HG03064 (cell line): ENCODE results near the gene FRMD3.

Experiments used
- ATAC-seq: cut with Tn5 transposase; IDR thresholded peaks from one replicate; pipeline ENCODE4 v1.9.1; 2021; ENCODE audit warnings: low read depth; ENCODE audit not compliant: unreplicated experiment

Gene FRMD3

DNA sequence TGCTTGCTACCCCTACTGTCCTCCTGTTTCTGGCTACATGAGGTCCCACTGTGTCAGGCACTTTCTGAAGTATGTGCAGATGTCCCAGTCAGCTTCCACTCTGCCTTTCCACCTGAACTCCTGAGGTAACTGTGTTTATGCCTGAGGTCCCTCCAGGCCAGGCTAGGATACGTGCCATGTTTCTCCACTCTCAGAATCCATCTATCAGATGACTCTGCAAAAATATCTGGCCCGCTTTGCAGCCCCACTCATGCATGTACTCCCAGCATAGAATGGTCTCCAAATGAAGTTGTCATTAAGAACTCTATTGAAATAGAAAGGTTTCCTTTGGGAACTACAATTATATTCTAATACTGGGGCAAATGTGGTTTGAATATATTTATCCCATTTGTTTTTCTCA lies 243.4 kb downstream of the FRMD3 start:
- no peak for ATAC-seq

DNA sequence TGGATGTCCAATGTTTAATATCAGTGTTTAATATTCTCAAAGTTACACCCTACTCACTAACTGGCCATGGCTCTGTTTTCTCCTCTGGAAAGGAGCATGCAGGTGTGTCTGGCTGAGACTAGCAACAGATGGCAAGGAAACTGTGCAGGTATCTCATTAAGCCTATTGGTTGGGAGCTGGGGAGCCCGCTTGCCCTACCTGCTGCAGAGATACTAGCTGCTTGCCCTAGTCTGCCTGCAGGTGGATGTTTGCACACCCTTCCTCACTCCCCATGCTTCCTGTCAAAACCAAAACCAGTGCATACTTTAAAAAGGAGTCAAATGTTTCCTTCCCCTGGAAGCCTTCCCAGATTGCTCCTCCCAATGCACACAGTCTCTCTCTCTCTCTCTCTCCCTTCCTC lies 247.0 kb downstream of the FRMD3 start:
- no peak for ATAC-seq

DNA sequence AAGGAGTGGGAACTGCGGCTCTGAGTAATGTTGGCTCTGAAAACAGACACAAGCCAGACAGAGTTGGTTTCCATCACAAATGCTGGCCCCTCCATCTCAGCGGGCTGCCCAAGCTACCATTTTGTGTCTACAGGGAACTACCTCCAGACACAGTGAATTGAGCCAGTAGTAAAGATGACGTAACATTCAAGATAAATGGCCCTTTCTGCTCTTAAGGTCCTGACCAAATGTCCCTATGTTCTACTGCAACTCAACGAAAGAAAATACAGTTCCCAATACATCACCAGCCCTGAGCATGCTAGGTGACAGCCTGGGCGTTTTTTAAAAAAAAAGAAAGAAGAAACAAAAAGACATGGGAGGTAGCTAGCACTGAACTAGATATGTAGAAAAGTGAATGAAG lies 247.5 kb downstream of the FRMD3 start:
- ATAC-seq = no peak

DNA sequence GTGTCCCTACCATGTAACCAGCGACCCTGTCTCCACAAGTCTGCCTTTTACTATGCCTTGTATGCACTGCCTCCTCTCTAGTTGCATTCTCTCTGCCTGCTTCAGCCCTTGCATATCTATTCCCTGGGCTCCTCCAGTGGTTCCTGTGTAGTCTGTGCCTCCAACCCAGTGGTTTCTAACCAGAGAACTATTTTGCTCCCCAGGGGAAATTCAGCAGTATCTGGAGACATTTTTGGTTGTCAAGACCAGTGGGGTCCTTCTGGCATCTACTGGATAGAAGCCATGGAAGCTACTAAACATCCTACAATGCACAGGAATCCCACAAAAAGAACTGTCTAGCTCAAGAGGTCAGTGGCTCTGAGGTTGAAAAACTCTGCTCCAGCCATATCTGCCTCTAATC lies 251.2 kb downstream of the FRMD3 start:
- ATAC-seq = no peak

DNA sequence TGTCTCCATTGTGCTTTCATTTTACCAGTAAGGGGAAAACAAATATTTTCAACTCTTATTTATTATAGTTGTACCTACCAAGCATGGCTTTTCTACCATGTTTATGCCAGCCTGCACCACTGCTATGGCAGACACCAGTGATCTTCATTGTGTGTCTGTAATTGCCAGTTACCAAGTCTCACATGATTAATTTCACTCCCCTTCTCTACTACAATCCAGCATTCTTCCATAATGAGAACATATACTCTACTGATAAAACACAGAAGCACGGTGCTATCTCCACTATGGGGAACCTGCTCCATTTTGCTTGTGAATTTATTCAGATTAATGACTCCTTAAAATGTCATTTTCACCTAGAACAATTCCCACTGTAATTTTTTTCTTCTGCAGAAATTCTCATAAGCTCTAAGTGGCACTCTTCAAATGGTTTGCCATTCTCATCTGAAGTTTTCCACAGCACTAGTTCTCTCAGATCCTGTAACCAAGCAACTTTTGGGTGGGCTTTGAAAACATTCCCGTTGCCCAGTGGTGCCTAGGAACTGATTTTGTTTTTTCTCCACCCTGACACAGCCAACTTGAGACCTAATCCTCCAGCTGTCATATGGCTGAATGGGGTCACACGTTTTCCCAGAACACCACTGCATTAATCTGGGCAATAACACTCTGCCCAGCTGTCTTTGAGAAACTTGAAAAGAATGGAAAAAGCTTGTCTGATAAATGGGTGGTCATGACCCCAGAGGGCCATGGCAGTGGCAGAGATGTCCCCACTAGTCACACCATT lies 252.6 kb downstream of the FRMD3 start:
- ATAC-seq = no peak

DNA sequence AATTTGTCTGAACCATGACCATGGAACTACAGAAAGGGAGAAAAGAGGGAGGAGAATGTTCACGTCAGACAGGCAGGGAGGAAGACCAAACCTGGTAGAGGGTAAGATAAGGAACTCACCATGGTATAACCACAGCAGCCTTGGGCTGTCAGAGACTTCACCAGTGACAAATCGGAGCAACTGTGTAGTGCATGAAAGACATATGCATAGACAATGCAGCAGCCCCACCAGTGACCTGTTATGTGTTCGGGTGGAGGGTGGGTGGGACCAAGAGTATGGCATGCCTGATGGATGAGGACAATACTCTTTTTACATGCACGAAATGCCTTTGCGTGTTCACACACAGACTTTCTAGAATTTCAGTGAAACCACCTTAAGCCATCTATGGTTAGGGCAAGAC lies 253.5 kb downstream of the FRMD3 start:
- no peak for ATAC-seq

DNA sequence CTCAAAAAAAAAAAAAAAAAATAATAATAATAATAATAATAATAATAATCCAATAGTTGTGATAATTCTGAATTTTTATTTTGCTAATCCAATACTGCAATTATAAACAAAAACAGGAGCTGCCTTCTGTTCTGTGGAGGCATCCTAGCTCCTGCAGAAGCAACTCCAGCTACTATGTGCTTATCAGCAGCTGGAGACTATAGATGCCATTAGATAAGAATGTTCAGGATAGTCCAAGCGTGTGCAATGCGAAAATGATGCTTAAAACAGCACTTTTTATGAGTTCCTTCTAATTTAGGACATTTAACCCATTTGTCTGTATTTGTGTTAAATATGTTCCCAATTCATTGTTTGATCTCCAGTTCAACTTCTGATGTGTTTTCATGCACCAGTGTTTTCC lies 254.7 kb downstream of the FRMD3 start:
- ATAC-seq = no peak

DNA sequence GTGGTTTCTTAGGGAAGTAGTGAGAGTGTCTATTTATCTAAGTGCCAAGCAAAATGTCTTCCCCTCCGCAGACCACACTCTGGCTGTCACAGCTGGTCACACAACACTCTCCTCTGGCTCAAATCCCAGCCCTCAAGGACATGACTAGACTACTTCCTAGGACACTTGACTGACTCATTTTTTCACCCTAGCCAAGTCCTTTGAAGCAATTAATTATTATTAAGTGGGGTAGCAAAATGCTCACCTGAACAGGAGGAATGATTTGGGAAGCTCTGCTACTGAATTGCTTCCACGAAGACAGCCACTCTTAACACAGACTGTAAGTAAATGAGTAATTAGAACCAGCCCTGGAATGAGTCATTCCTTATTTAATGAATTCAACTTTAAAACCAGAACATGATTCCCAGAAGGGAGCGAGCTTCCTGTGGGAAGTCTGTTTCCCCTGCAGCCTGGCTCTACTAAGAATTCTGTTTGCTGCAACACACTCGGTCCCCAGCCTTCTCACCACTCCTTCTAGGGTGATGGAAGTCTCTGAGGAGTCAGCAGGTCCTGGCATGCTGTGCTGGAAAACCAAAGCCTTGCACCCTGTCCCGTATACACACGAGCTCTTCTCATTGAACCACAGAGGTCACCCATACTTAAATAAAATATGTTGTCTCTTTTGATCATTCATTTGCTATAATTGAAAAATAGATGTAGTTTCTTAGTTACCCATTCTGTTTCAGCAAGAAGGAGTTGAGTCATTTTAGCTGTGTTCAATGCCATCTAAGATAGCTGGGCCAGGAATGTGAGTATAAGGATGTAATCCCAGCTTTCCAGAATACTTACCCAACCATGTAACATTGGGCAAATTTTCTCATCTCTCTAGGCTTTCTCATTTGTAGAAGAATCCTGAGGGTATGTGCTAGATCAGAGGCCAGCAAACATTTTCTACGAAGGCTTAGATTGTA lies 256.6 kb downstream of the FRMD3 start:
- no peak for ATAC-seq

DNA sequence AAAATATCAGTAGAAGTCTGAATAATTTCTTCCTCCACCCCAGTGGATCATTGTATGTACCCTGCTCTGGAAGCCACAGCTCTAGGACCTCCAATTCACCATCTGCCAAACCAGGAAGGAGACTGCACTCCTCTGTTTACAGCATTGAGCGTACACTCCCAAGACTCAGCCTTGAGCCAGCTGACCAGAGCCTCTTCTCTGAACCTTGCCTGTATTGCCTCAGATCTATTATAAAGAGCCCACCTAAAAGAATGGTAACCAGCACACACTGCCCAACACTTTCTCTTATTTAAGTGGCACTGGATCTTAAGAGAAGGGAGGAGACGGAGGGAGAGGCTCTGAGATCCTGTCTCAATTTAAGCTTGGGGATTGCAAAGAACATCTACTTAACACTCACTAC lies 257.4 kb downstream of the FRMD3 start:
- ATAC-seq = no peak

DNA sequence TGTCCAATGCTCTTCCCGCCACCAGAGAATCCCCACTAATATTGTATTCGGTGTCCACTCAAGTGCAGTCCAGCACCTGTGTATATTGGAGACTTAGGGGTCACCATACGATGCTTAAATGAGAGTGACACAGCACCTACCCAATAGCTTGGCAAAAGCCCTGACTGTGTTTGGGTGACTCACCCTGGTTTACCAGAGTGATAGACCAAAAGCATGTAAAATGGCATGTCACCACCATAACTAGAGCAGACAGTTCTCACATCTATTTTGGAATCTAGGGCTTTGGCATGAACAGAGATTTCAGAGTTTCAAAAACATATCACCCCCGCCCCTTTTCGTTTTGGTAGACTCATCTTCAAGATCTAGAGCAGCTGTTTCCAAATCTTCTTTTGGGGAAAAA lies 257.9 kb downstream of the FRMD3 start:
- no peak for ATAC-seq

DNA sequence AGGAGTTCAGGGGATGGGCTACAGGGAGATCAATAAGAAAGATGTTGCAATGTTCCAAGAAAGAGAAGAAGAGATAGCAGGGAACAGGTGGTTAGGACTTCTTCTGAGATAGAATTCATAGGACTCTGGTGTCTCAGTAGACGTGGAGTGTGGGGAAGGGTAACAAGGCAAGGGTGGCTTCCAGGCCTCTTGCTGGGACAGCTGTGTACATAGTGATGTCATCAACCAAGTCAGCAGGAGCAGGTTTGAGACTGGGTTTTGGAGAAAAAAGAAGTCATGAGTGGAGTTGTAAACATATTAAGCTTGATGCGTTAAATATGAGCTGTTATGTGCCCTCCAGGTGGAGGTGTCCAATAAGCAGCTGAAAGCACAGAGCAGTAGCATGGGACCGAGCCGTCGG lies 263.4 kb downstream of the FRMD3 start:
- ATAC-seq = no peak

DNA sequence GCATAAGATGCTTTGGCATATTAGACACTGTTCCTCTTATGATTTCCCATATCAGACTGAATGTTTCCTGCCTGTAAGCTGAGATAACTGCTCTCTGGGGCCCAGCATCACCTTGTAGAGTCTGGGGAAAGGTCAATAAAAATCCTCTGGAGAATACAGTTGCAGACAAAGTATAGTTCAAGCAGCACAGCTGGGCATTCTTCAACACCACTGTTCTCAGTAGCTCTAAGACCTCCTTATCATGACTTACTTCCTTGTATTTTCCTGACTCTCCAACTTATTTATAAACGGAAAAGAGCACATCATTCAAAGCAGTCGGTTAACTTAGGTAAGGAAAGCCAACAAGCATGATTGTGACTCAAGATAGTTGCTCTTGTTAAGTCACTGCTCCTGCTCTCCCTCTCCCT lies 266.5 kb downstream of the FRMD3 start:
- ATAC-seq = no peak

DNA sequence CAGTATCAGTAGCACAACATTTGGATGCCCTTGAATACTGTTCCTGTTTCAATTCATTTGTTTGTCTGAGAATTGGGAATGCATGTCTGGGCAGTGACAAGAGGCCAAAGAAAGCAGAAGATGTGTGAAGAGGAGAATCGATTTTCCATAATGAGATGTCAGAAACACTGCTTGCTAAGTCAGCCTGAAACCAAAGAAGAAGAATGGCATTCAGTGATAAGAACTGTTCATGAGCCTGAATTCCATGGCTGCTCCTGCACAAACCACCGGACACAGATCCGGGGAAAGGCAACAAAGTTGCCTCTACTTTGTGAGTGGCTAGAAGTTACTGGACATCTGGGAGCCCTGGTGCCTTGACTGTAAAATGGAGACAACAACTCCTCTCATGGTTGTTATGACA lies 268.1 kb downstream of the FRMD3 start:
- ATAC-seq = no peak

DNA sequence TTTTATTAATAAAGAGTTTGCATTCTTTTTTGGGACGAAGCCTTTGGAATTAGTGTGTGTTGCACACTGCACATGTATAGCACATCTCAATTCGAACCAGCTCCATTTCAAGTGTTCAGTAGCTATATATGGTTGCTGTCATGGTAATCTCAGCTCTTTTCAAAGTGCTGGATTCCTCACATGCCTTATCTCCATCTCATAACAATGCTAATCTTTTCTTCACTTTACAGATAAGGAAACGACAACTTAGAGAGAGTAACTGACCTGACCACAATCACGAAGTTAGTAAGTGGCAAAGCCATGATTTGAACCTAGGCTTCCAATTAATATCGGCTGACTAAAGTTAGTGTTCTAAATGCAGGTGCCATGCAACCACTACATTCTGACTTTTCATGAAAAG lies 270.5 kb downstream of the FRMD3 start:
- ATAC-seq = no peak

DNA sequence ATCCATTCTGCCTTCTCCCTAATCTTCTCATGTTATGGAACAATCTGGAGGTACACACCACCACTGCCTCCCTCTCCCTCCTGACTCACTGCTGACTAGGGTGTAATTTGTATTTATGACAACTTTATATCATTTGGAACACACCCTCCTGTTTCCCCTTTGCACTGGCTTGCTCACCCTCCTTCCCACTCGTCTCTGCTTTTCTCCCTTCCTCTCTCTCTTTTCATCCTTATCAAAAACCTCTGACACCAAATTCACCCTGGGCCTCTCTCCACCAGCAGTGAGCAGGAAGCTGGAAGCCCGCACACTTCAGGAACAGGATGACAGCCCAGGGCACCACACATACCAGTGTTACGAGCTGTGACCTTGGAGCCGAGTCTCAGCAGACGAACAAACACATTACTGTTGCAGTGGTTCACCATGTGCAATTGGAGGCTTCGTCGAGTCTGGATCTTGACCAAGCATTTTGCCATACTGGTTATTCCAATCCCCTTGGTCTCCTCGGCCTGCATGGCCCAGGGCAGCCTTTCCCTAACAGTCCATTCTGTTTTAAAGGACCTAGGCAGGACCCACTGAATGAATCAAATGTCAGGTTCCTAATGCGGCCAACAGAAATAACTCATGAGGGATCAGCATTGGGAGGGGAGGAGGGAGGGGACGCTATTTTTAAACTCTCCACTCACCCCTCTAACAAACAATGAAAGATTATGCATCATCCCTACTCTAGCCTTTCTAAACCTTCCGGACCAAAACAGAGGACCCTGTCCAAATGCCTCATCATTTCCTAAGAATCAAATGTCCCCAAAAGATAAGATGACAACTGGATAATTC lies 271.3 kb downstream of the FRMD3 start:
- ATAC-seq = no peak

DNA sequence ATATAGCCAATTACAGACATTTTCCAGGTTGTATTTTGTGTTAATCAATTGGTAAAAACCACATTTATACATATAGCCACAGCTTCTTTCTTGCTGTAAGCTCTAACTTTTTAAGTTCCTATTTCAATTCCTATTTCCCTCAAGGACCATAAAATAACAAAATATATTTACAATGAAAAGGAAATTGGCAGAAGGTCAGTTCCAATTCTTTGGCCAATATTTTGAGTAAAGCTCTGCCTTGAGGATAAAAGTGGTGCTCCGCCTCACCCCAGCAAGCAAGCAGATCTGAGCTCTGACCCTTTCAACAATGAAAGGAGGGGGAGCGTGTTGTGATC lies 271.9 kb downstream of the FRMD3 start:
- ATAC-seq = no peak

DNA sequence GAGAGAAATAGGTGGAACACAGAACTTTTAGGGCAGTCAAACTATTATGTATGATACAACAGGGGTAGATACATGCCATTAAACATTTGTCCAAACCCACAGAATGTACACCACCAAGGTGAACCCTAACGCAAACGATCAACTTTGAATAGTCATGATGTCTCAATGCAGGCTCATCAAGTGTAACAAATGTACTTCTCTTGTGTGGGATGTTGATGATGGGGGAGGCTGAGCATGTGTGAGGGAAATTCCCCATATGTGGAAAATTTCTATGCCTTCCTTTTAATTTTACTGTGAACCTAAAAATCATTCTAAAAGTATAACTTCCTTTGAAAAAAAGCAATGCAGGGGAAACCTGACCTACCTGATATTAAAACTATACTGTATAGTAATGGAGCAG lies 273.9 kb downstream of the FRMD3 start:
- ATAC-seq = no peak

DNA sequence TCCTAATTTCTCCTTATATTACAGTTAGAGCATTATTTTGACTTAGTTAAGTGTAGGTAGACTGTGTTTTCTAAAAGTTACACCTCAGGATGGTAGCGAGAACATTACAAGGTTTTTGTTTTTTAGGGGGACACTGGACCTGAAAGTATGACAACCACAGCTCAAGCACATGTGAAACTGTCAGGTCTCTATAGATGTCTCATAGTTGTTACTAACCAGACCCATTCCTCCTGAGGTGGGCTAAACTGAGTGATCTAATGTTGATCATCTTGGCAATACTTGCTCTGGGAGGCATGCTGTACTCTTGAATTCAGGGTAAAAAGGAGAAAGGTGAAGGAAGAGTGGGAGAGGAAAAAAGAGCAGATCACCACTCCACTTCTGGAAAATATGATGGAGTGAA lies 278.6 kb downstream of the FRMD3 start:
- ATAC-seq = no peak

DNA sequence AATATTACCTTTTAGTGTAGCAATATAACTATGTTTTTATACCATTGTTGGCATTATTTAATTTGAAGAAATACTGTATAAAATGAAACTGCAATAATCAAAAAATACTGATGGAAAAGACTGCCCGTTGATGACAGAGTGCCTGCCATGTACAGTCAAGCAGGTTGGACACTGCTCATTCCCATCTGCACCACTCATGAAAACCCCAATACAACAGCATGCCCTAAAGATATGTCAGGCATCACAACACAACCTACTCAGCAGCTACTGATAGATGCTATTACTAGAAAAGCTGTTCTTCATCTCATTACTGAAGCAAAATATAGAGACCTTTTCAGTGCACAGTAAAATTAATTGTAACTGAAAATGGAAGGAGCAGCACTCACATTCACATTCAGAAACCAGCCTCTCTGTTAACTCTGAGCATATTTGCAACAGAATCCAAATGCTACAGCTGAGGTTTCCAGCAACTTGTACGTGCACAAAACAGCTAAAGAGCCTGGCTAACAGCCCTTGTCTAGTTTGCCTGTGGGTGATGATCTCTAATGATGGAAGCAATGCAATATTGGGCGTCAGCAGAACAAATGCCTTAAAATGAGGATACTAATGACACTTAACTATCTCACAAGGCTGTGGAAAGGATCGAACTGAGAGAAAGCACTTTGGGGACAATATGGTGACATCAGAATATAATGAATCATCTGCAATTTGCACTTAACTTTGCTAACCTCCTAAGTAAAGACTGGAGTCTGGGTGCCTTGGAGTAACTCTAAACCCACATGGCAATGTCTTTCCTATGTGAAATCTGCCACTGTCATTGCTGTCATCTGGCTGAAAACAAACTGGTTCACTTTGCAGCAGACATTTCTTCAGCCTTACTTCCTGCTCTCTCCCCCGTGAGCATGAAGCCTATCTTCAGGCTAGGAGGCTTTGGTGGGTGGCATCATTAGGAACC lies 280.0 kb downstream of the FRMD3 start:
- no peak for ATAC-seq

DNA sequence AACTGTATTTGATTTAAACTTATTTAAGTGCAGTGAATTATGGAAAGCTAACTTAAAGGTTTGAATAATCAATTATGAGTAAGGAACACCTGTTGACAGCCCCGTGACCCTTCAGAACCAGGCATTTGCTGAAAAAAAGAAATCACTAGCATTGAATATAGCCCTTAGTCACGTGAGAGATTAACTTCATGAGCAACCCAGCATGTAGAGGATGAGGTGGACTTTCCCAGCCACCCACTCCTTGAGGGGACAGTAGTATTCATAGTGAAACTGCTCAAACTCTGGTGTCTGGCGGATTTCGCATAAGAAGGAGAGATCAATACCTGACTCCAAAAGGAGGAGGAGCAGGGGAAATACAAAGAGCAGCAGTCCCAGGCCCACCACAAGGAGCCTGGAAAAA lies 290.5 kb downstream of the FRMD3 start:
- ATAC-seq = no peak
